Brain microvascular endothelial cell (primary cell): ENCODE results near the gene AATF.

Experiments
- DNase-seq: peaks from one replicate; pipeline ENCODE4 v3.0.0-alpha.2; 2020
- H3K27ac ChIP-seq: fragments of 250-450 bp; sonication (Bioruptor Pico); 2 replicates; pipeline ENCODE4 v1.5.1; 2020; ENCODE audit warnings: mild to moderate bottlenecking, moderate library complexity
- H3K27me3 ChIP-seq: fragments of 250-450 bp; sonication (Bioruptor Pico); replicated peaks from 2 replicates; pipeline ENCODE4 v1.5.1; 2020; ENCODE audit warnings: mild to moderate bottlenecking
- H3K36me3 ChIP-seq: fragments of 250-450 bp; sonication (Bioruptor Pico); replicated peaks from 2 replicates; pipeline ENCODE4 v1.5.1; 2020; ENCODE audit warnings: mild to moderate bottlenecking
- H3K4me3 ChIP-seq: 2 replicates; pipeline ENCODE4 v1.5.1; 2011; ENCODE audit warnings: low read depth, mild to moderate bottlenecking, control low read depth, low read length, moderate library complexity
- CTCF ChIP-seq: IDR thresholded peaks from 2 replicates; pipeline ENCODE4 v1.5.1; 2011; ENCODE audit warnings: low read depth, mild to moderate bottlenecking, moderate library complexity, low read length, control low read depth, inconsistent platforms; ENCODE audit errors: missing control alignments
- in situ Hi-C: cut with HindIII; loops from 2 replicates; pipeline ENCODE4 v1.10.0; 2017; ENCODE audit warnings: low sequenced_read_pairs, low pct_ligation_motif_present

The AATF gene

GRCh38 chr17:36920032-36921005 lies 28.4 kb upstream of the AATF start:
- Histone ChIP-seq H3K27me3 (no peaks in the 10 kb centered on the region), H3K27ac (no peak overlapping the region), H3K4me3 (no peak overlapping the region), H3K36me3 (no peaks in the 10 kb centered on the region)
- no peak for TF ChIP-seq CTCF
- no peak for DNase-seq
- in situ Hi-C loops, result no loop called here

DNA sequence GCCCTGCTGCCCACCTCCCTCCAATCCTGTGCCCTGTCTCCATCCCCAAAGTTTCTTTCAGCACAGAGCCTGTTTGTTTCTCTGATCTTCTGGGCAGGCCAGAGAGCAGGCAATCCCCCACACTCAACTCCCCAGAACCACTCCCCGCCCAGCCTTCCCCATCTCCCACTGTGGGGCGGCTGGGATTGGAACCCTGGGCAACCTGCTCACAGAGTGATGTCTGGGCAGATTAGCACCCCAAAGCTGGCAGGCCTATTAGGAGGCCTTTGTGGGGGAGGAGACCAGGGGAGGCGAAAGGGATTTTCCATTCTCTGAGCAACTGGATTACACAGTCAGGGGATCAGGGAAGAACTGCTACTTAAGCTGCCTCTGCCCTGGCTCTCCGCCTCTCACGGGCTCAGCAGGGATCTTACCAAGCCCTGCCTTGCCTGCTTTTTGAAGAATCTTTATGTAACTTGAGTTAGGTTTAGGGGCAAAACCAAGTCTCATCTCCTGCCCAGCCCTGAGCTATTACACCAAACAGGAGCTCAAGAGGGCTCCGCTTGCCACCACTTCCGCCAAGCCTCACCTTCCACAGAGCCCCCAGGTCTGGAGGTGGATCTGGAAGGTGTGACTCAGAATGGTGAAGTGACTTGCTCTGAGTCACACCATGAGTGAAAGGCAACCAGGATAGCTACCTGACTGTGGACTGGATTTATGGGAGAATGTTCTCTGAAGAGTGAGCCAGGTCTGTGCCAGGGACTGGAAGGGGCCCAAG lies 27.5 kb upstream of the AATF start:
- H3K27me3 ChIP-seq, result no peaks in the 10 kb centered on the region
- no peak overlapping the region for H3K4me3 ChIP-seq
- no peak overlapping the region for H3K27ac ChIP-seq
- in situ Hi-C loops, result no loop called here
- no peaks in the 10 kb centered on the region for H3K36me3 ChIP-seq
- no peak for DNase-seq
- TF ChIP-seq CTCF, result no peak

DNA sequence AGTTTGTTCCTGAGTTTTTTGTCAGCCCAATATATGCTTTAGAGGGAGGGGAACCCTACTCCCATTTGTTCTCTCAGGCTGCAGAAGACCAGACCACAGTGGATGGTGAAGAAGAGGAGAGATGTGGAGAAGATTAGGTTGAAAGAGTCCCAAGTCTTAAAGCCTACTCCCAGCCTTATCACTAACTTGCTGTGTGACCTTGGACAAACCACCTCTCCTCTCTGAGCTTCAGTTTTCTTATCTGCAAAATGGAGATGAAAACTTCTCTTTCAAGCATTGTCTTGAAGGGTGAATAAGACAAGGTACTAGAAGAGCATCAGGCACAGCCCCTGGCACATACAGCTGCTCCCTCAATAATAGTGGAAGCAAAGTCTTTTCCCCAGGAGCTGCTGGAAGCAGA lies 26.6 kb upstream of the AATF start:
- no peak for DNase-seq
- H3K27me3 ChIP-seq, result no peaks in the 10 kb centered on the region
- H3K27ac ChIP-seq, result no peak overlapping the region
- TF ChIP-seq CTCF, result no peak
- no peaks in the 10 kb centered on the region for H3K36me3 ChIP-seq
- in situ Hi-C loops, result no loop called here
- no peak overlapping the region for H3K4me3 ChIP-seq

- in situ Hi-C loops, result no loop called here
- Histone ChIP-seq H3K36me3 (no peaks in the 10 kb centered on the region), H3K27me3 (peaks cover 7% of the 10 kb centered on the region), H3K27ac (no peak overlapping the region), H3K4me3 (no peak overlapping the region)
- DNase-seq, result no peak
- no peak for TF ChIP-seq CTCF
Measured at GRCh38 chr17:36923814-36924221, 24.9 kb upstream of the AATF start.

- no peak for TF ChIP-seq CTCF
- DNase-seq, result no peak
- in situ Hi-C loops, result no loop called here
- Histone ChIP-seq H3K4me3 (no peak overlapping the region), H3K27me3 (peaks cover 31% of the 10 kb centered on the region), H3K36me3 (no peaks in the 10 kb centered on the region), H3K27ac (no peak overlapping the region)
Measured at GRCh38 chr17:36926226-36926625, 22.5 kb upstream of the AATF start.
